Endothelial cell of umbilical vein (primary cell): ENCODE results near the gene C12orf42.

ENCODE experiments used
- CTCF ChIP-seq, 2 donors: IDR thresholded peaks; 1 replicate in 1 of 2; 2 replicates in 1 of 2; pipeline ENCODE4 v1.5.1; 2011; ENCODE audit warnings: low read length in 2 of 2, mild to moderate bottlenecking in 2 of 2, moderate library complexity in 2 of 2, control low read depth in 1 of 2, inconsistent platforms in 1 of 2, low read depth in 1 of 2; ENCODE audit not compliant: insufficient read depth in 1 of 2; ENCODE audit errors: extremely low read depth in 1 of 2
- MAX ChIP-seq: IDR thresholded peaks from 2 replicates; pipeline ENCODE4 v1.6.1; 2011; ENCODE audit not compliant: insufficient read depth, insufficient read length

- TF ChIP-seq CTCF (IDR thresholded peaks at IDR 0.05; ENCODE audit: extremely low read depth in 1 of 2, insufficient read depth in 1 of 2, low read depth in 1 of 2, low read length in 2 of 2) (no peak), MAX (no peak)
Measured at GRCh38 chr12:103310546-103311270, 185.1 kb downstream of the C12orf42 start.
